AG04450 (cell line): ENCODE data around the gene TXNRD2. TPM values are rescaled to one million over a fixed set of nuclear protein-coding genes. Genes with fewer than 3 reads are reported as not detected.

Experiments used
- CTCF ChIA-PET: fragments of 300-600, 350-600 bp; formaldehyde crosslinking; extraction: SDS; loops from one replicate; lab custom pipeline; 2022; ENCODE audit warnings: antibody characterized with exemption, inconsistent platforms; lab: Charles Lee
- POLR2A ChIA-PET: fragments of 350-600 bp; formaldehyde crosslinking; extraction: SDS; loops from one replicate; lab custom pipeline; 2021; ENCODE audit warnings: antibody characterized with exemption, inconsistent platforms; lab: Yijun Ruan, JAX
- DNase-seq: peaks from one replicate; pipeline ENCODE4 v3.0.0-alpha.2; 2011; ENCODE audit warnings: low read depth, low spot score
- H3K27ac ChIP-seq: one replicate; pipeline ENCODE4 v1.5.1; 2012; ENCODE audit warnings: low read depth, low read length, control low read depth
- H3K27me3 ChIP-seq: one replicate; pipeline ENCODE4 v1.6.0; 2012; ENCODE audit warnings: low read length; ENCODE audit not compliant: control insufficient read depth, insufficient read depth
- H3K4me3 ChIP-seq: 2 replicates; pipeline ENCODE4 v1.5.1; 2011; ENCODE audit warnings: mild to moderate bottlenecking, low read depth, low read length, control low read depth
- H3K9me3 ChIP-seq: 2 replicates; pipeline ENCODE4 v1.5.1; 2012; ENCODE audit warnings: low read length; ENCODE audit not compliant: control insufficient read depth, insufficient read depth
- polyA plus RNA-seq: library from polyadenylated mRNA; depleted of rRNA; stranded (reverse); fragments of >200 nt; gene quantifications from 2 replicates; pipeline ENCODE4 v1.2.3, GENCODE V29; 2011
- TF ChIP-seq, protein P1 (sequence below): IDR thresholded peaks from 2 replicates; pipeline ENCODE4 v1.5.1; 2011; ENCODE audit warnings: low read depth, low read length, control low read depth, inconsistent platforms

Gene TXNRD2
- polyA plus RNA-seq, 1 experiment = 13.3 TPM

DNA sequence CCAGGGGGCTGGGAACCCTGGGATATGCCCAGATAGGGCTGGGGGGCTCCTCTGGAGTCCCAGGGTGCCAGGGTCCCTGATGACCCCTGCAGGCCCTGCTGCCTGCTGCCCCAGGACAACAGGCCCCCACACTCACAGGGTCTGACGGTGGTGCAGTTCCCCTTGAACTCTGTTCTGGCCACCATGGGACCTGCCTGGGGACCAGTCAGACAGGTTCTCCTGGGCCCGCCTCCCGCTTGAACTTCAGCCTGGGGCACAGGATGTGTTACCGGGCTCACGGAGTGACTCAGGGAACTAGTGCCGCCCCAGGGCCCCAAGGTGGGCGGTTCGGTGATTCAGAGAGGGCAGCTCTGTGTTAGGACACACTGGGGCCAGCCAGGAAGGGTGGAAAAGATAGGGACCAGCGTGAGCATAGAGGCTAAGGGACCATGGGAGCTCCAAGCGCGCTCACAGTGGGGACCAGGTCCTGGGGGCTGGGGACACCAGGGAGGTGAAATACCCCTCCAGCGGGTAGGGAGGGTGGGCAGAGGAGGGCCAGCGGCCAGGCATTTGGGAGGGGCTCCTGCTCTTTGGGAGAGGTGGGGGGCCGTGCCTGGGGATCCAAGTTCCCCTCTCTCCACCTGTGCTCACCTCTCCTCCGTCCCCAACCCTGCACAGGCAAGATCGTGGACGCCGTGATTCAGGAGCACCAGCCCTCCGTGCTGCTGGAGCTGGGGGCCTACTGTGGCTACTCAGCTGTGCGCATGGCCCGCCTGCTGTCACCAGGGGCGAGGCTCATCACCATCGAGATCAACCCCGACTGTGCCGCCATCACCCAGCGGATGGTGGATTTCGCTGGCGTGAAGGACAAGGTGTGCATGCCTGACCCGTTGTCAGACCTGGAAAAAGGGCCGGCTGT lies 21.5 kb upstream of the TXNRD2 start:
- H3K4me3 ChIP-seq = no peak overlapping the region
- no peaks in the 10 kb centered on the region; the same call in 1 of the 2 replicates for H3K9me3 ChIP-seq
- CTCF ChIA-PET = interaction anchor here (0.6 to 1.7 kb wide), 6 partner anchors 11 to 232 kb away, joined by 3 to 10 read pairs (median 6); no protein-coding TSS in a partner anchor
- H3K27me3 ChIP-seq = no peaks in the 10 kb centered on the region
- no peak overlapping the region for H3K27ac ChIP-seq
- POLR2A ChIA-PET = no interaction called here
- TF ChIP-seq, protein P1, sequence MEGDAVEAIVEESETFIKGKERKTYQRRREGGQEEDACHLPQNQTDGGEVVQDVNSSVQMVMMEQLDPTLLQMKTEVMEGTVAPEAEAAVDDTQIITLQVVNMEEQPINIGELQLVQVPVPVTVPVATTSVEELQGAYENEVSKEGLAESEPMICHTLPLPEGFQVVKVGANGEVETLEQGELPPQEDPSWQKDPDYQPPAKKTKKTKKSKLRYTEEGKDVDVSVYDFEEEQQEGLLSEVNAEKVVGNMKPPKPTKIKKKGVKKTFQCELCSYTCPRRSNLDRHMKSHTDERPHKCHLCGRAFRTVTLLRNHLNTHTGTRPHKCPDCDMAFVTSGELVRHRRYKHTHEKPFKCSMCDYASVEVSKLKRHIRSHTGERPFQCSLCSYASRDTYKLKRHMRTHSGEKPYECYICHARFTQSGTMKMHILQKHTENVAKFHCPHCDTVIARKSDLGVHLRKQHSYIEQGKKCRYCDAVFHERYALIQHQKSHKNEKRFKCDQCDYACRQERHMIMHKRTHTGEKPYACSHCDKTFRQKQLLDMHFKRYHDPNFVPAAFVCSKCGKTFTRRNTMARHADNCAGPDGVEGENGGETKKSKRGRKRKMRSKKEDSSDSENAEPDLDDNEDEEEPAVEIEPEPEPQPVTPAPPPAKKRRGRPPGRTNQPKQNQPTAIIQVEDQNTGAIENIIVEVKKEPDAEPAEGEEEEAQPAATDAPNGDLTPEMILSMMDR = no peak
- no peak for DNase-seq

DNA sequence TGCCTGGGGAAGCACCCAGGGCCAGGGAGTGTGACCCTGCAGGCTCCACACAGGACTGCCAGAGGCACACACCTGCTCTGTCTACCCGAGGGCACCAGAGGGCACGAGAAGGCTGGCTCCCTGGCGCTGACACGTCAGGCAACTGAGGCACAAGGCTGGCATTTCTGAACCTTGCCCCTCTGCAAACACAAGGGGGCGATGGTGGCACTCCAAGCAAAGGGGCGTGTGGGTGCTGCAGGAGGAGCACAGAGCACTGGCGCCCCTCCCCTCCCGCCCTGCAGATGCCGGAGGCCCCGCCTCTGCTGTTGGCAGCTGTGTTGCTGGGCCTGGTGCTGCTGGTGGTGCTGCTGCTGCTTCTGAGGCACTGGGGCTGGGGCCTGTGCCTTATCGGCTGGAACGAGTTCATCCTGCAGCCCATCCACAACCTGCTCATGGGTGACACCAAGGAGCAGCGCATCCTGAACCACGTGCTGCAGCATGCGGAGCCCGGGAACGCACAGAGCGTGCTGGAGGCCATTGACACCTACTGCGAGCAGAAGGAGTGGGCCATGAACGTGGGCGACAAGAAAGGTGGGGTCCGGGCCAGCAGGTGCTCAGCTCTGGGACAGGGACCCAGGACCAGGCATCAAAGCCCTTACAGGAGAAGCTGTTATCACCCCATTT lies 20.8 kb upstream of the TXNRD2 start:
- no peaks in the 10 kb centered on the region for H3K27me3 ChIP-seq
- H3K9me3 ChIP-seq = no peaks in the 10 kb centered on the region; the same call in 1 of the 2 replicates
- ChIA-PET POLR2A (no interaction called here), CTCF (interaction anchor here (0.6 to 1.7 kb wide), 6 partner anchors 10 to 231 kb away, joined by 3 to 10 read pairs (median 6); no protein-coding TSS in a partner anchor)
- H3K4me3 ChIP-seq = no peak overlapping the region
- TF ChIP-seq, protein P1 = peak; percentile 68
- no peak overlapping the region for H3K27ac ChIP-seq
- DNase-seq = no peak

DNA sequence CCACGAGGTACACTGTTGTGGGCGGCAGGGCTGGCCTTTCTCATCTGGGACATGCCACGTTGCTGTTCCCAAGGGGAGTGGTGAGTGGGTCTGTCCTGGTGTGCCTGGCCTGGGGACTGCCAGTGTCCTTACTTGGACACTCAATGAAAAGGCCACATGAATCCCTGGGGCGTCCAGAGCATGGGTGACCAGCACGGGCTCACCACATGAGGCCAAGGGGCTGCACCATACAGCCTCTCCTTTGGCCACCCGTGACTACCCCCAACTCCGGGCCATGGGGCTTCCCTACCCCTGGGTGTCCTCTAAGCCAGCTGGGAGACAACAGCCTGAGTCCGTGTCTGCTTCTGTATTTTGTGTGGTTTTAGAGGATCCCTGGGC lies 20.2 kb upstream of the TXNRD2 start:
- no peaks in the 10 kb centered on the region; the same call in 1 of the 2 replicates for H3K9me3 ChIP-seq
- DNase-seq = no peak
- ChIA-PET CTCF (interaction anchor here (1.0 to 1.7 kb wide), 3 partner anchors 13 to 52 kb away, joined by 3 to 7 read pairs (median 6); no protein-coding TSS in a partner anchor), POLR2A (no interaction called here)
- no peak overlapping the region for H3K27ac ChIP-seq
- no peak overlapping the region for H3K4me3 ChIP-seq
- H3K27me3 ChIP-seq = no peaks in the 10 kb centered on the region
- TF ChIP-seq, protein P1 = no peak

DNA sequence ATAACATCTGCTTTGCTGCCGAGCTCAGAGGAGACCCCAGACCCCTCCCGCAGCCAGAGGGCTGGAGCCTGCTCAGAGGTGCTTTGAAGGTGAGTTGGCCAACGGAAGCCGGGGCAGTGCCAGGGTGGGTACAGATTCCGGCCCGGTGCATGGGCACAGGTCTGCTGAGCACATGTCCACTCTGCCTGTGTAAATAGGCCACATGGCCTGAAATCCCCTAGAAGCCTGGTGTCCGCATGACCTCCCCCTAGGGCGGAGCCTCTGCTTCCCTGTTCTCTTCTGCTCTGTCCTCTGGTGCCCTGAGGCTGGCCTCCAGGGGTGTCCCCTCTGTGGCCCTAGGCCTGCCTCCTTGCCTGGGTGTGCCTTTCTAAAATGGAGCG lies 19.6 kb upstream of the TXNRD2 start:
- Histone ChIP-seq H3K4me3 (no peak overlapping the region), H3K27ac (no peak overlapping the region), H3K27me3 (no peaks in the 10 kb centered on the region), H3K9me3 (no peaks in the 10 kb centered on the region; the same call in 1 of the 2 replicates)
- TF ChIP-seq, protein P1 = no peak
- DNase-seq = no peak
- ChIA-PET CTCF (no interaction called here), POLR2A (no interaction called here)
